HG03565 (cell line): ENCODE data around the gene MYO15B.

Experiments used
- ATAC-seq: cut with Tn5 transposase; IDR thresholded peaks from one replicate; pipeline ENCODE4 v1.9.1; 2021; ENCODE audit warnings: mild to moderate bottlenecking, moderate library complexity; ENCODE audit not compliant: unreplicated experiment

The MYO15B gene

DNA sequence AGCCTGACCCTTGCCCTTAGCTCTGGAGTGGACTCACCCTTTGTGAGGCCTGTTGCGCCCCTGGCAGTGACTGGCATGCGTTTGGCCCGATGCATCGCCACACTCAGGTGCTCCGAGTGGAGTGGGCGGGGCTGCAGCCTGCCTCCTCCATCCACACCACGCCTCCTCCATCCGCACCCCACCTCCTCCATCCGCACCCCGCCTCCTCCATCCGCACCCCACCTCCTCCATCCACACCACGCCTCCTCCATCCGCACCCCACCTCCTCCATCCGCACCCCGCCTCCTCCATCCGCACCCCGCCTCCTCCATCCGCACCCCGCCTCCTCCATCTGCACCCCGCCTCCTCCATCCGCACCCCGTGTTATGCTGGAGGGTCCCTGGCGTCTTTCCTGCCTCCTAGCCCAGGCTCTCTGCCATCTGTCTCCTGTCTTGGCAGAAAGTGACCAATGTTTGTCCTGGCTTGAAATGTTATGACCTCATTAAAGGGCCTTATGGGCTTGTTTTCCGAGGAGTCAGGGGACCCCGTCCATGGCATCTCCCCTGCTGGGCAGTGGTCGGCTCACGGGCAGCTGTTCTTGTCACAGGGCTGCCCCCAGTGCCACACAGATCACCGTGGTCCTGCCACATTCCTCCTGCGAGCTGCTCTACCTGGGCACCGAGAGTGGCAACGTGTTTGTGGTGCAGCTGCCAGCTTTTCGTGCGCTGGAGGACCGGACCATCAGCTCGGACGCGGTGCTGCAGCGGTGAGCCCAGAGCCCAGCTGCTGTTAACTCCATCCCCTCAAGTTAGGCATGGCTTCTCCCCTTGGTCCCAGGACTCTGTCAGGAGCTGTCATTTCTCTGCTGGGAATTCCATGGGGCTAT lies 28.7 kb upstream of the MYO15B start:
- no peak for ATAC-seq

DNA sequence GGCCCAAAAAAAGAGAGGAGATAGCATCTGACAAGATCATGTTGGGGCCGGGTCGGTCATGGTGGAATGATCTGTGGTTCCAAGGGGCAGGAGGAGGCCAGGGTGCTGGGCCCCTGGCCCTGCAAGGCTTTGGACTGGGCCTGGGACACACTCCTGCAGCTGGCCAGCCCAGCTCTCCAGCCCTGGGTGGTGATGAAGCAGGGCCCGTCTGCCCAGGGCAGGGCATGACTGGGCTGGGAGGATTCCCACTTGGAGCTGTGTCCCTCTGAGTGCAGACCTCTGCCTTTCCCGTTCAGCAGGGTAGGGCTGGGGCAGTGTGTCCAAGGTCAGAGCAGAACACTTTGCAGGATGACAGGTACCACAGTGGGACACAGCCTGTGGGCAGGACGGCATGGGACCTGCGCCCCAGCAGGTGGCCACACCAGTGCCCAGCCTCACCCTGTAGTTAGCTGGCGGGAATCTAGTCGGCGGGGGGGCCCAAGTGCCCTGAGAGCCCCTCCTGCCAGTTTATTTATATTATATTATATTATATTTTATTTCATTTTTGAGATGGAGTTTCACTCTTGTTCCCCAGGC lies 27.6 kb upstream of the MYO15B start:
- ATAC-seq: no peak

DNA sequence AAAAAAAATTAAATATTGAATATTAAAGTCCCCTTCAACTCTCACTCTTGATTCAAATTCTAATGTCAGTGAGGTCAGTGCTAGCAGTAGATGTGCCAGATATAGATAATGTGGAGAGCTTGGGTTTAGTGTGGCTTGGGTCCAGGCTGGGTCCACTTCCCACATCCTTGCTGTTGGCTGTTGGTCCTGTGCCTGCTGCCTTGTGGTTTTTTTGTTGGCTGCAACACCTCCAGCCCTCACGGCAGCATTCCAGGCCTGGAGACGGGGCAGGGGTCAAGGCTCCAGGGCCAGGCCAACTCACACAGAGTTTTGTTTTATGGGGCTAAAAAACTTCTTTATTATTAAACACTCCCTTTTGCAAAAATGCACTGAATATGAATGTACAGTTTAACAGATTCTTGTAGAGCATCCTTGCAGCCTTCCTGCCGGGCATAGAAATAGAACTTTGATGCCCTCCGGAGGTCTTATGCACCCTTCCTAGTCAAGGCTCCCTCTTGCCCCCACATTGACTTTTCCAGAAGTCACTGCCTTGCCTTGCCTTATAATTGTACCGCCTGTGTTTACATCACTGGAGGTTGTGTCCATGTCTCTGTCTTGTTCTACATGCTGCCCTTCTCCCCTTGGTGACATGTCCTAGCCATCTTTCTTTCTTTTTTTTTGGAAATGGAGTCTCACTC lies 25.5 kb upstream of the MYO15B start:
- ATAC-seq: no peak

DNA sequence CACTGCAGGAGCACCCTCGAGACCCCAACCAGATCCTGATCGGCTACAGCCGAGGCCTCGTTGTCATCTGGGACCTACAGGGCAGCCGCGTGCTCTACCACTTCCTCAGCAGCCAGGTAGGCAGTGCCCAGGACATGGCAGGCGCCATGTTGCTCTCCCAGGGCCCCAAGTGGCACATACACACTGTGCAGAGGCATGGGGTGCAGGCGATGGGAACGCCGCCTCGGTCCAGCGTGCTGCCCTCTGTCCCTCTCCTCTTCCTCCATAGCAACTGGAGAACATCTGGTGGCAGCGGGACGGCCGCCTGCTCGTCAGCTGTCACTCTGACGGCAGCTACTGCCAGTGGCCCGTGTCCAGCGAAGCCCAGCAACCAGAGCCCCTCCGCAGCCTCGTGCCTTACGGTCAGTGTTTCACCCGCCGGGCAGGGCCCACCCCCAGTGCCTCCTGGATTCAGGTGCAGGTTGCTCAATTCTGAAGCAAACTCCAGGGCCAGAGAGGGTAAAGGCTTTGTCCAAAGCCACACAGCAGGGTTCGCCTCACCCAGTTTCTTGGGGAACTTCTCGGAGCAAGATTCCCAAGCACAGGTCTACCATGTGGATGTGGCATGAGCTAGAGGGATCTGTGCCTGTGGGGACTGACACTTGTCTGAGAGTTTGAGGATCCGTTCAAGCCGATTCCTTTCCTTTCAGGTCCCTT lies 24.4 kb upstream of the MYO15B start:
- ATAC-seq: no peak

DNA sequence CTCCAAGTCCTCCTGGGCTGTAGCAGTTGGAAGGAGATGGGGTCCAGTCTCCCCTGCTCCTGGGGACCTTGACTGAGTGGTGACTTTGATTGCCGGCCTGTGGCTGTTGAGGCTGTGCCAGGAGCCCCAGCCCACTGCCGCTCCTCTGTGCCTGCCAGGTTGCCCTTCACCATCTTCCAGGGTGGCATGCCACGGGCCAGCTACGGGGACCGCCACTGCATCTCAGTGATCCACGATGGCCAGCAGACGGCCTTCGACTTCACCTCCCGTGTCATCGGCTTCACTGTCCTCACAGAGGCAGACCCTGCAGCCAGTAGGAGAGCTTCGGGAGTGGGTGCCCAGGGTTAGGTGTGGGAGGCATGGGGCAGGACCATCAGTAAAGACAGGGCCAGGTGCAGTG lies 23.4 kb upstream of the MYO15B start:
- ATAC-seq: no peak

DNA sequence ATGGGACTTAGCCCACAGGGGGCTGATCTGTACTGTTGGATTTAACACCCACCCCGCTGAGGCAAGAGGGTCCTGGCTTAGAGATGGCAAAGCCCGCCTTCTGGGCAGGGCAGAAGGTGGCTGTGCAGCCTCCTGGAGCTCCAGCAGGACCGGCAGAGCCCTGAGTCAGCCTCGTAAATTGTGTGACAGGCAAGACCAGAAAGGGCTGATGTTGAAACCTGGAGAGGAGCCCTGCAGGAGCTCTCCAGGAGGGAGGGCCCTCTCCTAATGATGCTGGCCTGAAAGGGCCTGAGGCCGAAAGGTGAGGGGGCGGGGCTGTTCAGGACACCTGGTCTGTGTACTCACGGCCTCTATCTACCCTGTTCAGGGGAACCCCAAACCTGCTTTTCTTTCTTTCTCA lies 22.5 kb upstream of the MYO15B start:
- ATAC-seq: no peak

DNA sequence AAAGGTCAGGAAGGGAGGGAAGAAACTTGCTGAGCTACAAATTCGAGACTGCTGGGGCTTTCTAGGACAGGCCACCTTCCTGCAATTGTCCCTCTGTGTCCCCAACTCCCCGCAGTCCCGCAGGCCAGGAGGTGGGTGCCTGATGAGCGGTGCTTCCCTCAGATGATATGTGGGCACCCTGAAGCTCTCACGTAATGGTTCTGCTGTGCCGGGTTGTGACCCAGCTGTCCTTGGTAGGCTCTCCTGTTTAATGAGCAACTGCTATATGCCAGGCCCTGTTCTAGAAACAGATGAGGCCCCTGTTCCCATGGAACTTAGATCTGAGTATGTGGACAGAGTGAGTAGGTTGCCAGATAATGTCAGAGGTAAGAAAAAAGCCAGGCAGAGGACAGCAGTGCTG lies 22.0 kb upstream of the MYO15B start:
- no peak for ATAC-seq

DNA sequence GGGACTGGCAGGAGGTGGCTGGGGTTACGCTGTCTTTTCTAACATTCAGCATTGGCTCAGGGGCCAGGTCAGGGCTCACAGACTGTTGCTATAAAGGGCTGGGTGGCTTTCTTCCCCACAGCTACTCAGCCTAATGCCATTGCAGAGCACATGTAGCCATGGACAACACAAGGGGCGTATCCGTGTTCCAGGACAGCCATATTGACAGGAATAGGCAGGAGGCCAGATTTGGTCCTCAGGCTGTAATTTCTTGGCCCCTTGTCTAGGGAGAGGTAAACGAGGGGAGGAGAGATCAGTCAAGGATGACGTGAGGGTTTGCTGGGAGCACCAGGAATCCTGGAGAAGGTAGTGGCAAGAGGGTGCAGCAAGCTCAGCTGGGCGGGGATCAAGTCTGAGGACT lies 21.2 kb upstream of the MYO15B start:
- ATAC-seq: no peak

DNA sequence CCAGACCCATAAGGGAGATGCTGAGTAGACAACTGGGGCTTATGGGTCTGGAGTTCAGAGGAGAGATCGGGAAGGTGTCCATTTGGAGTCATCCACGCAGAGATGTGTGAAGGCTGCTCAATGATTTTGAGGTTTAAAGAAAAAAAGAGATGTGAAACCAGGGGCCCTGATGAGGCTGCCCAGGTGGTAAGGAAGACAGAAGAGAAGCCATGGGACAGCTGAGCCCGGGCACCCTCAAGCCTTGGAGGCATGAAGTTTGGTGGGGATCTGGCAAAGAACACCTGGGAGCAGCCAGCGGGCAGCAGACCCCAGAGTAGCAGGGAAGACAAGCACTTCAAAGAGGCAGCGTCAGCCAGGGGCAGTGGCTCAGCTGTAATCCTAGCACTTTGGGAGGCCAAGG lies 20.8 kb upstream of the MYO15B start:
- ATAC-seq: no peak

DNA sequence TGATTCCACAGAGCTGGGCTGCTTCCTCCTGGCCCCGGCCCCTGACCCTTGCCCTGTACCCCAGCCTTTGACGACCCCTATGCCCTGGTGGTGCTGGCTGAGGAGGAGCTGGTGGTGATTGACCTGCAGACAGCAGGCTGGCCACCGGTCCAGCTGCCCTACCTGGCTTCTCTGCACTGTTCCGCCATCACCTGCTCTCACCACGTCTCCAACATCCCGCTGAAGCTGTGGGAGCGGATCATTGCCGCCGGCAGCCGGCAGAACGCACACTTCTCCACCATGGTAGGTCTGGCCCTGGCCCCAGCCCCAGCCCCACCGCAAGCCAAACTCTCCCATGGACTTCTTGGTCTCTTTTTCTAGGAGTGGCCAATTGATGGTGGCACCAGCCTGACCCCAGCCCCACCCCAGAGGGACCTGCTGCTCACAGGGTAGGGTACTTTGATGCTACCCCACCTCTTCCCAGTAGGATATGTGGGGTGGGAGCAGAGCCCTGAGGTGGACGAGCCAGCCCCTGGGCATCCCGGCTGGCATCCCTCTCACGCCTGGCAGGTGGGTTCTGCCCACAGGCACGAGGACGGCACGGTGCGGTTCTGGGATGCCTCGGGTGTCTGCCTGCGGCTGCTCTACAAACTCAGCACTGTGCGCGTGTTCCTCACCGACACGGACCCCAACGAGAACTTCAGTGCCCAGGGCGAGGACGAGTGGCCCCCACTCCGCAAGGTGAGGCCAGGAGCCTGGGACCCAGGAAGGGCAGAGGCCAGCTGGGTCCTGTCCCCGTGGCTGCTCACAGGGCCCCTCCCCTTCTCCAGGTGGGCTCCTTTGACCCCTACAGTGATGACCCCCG lies 19.0 kb upstream of the MYO15B start:
- no peak for ATAC-seq

DNA sequence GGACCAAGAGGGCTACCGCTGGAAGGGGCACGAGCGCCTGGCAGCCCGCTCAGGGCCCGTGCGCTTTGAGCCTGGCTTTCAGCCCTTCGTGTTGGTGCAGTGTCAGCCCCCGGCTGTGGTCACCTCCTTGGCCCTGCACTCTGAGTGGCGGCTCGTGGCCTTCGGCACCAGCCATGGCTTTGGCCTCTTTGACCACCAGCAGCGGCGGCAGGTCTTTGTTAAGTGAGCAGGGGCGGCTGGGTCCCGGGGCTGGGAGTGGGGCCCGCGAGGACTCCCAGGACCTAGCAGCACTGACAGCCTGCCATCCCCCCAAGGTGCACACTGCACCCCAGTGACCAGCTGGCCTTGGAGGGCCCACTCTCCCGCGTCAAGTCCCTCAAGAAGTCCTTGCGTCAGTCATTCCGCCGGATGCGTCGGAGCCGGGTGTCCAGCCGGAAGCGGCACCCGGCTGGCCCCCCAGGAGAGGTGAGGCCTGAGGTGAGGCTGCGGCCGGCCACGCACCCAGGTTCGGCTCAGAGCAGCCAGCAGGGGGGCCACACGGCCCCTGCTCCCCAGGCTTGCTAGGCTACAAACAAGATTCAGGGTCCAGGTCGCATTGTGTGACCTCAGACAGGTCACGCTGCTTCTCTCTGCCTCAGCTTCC lies 17.4 kb upstream of the MYO15B start:
- no peak for ATAC-seq

DNA sequence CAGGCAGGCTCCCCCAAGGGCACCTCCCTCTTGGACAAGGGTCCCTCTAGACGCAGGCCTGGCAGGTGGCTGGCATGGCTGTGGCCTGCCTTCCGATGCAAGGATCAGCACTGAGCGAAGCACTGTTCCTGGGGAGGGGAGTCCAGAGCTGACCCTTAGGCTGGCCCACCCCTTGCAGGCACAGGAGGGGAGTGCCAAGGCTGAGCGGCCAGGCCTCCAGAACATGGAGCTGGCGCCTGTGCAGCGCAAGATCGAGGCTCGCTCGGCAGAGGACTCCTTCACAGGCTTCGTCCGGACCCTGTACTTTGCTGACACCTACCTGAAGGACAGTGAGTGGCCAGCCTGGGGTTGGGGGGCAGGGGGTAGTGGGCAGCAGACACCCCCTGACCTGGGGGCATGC lies 16.8 kb upstream of the MYO15B start:
- no peak for ATAC-seq

DNA sequence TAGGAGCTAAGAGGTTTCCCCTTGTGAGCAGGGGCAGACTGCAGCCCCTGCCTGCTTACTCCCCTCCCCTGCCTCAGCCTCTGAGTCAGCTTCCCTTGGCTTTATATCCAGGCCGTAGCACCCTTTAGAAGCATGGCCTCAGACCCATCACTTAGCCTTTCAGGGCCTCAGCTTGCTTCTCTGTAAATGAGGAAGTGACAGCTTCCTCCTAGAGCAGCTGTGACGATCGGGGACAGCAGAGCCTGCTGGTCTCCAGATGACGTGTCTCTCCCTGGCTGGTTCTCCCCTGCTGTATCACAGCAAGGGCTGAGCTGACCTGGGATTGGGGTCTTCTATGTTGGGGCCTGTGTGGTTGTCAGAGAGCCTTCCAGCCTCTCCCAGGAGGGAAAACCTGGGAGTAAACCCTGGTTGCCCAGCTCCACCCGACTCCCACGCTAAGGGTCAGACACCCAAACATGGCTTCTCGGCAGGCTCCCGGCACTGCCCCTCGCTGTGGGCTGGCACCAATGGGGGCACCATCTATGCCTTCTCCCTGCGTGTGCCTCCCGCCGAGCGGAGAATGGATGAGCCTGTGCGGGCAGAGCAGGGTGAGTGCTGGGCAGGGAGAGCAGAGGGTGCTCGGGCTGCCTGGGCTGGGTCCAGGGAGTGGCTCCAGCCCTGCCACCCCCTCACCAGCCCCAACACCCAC lies 16.3 kb upstream of the MYO15B start:
- no peak for ATAC-seq

DNA sequence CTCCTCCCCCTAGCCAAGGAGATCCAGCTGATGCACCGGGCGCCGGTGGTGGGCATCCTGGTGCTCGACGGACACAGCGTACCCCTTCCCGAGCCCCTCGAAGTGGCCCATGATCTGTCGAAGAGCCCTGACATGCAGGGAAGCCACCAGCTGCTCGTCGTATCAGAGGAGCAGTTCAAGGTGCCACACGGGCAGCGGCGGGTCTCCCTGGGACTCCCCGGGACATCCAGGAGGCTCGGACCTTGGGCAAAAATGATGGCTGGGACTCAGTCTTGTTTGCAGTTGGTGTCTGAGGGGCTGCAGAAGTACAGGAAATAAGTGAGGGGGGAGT lies 15.8 kb upstream of the MYO15B start:
- no peak for ATAC-seq

DNA sequence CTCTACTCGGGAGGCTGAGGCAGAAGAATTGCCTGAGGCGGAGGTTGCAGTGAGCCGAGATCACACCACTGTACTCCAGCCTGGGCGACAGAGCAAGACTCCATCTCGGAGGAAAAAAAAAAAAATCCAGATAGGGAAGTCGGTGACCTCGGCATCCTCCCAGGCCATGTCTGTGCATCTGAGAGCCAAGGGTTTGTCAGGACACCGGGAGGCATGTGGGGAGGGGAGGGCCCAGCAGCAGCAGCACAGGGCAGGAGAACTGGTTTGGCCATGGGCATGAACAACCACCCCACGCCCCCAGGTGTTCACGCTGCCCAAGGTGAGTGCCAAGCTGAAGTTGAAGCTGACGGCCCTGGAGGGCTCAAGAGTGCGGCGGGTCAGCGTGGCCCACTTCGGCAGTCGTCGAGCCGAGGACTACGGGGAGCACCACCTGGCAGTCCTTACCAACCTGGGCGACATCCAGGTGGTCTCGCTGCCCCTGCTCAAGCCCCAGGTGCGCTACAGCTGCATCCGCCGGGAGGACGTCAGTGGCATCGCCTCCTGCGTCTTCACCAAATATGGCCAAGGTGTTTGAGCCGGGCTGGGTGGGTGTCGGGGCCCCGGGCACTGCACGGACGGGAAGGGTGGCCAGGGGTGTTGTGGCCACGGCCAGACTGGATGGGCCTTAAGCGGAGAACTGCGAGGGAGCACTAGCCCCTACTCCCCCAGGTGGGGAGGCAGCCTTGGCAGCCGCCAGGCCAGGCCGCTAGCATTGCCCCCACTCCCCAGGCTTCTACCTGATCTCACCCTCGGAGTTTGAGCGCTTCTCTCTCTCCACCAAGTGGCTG lies 14.7 kb upstream of the MYO15B start:
- no peak for ATAC-seq

DNA sequence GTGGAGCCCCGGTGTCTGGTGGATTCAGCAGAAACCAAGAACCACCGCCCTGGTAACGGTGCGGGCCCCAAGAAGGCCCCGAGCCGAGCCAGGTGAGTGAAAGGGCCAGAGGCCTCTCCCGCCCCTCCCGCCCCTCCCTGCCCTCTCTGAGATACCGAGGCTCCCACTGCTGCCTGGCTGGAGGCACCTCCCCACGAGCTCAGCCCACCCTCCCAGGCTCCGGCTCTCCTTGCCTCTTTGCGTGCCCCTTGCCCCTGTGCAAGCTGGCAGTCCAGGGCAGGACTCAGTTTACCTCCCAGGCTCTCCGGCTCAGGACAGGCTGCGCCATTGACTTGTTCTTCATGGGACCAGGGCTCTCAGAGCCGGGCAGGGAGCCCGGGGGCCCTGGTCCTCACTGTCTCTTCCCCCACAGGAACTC lies 14.1 kb upstream of the MYO15B start:
- ATAC-seq: no peak

DNA sequence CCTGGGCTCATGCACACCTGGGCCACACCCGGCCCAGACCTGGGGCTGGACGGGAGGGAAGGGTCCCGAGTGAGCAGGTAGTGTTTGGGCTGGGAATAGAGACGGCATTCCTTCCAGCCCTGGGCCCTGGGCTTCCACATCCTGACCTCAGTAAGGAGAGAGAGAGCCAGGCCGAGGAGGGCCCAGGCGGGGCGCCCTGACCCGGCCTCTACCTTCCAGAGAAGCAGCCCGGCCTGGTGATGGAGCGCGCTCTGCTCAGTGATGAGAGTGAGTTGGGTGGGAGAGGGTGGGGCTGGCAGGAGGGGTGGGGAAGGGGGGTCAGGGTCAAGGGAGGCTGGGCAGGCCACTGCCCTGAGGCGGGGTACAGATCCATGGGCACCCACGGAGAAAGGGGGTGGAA lies 13.6 kb upstream of the MYO15B start:
- ATAC-seq: no peak

DNA sequence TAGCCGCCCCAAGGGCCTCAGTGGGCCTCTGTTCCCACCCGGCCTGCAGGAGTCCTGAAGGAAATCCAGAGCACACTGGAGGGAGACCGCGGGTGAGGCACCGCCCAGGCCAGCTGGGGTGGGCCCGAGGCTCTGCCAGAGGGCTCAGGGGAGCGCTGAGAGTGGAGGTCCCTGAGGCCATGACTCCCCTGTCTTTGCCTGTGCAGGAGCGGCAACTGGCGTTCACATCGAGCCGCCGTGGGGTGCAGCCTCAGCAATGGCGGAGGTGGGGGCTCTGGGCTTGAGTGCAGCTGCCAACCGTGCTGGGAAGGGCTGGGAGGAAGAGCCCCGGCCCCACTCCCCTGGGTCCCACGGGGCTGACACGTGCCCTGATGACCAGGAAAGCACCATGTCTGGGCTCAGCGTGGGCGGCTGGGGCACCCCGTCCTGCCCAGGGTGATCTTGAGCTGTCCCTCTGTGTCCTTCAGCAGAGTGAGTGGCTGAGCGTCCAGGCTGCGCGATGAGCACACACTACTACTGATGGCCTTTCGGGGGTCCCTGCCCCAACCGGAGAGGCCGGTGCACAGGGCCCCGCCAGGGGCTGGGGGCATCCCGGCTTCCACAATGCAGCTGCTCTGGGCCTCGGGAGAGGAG lies 13.1 kb upstream of the MYO15B start:
- no peak for ATAC-seq
